Panc1 (cell line): Measurements from ENCODE around the gene COMMD1. TPM values are rescaled to one million over a fixed set of nuclear protein-coding genes. Genes with fewer than 3 reads are reported as not detected.

Source experiments
- ATAC-seq: fragments of 200-7000 bp; cut with Tn5 transposase; 2 replicates; pipeline ENCODE4 v1.9.1; 2020; ENCODE audit warnings: mild to moderate bottlenecking, moderate library complexity
- BruUV-seq: library from RNA; stranded (reverse); fragments of 400-500 nt; replicated peaks from 2 replicates; lab custom pipeline; 2021; lab: Mats Ljungman, UMichigan
- CTCF ChIA-PET: fragments of 300-600 bp; sonication (Branson Sonifier 250); formaldehyde crosslinking; loops from one replicate; lab custom pipeline; 2022; ENCODE audit warnings: antibody characterized with exemption; lab: Charles Lee
- POLR2A ChIA-PET: fragments of 300-600 bp; sonication (Branson Sonifier 250); formaldehyde crosslinking; loops from one replicate; lab custom pipeline; 2022; ENCODE audit warnings: antibody characterized with exemption; lab: Charles Lee
- DNase-seq: peaks from one replicate; pipeline ENCODE4 v3.0.0-alpha.2; 2010; ENCODE audit warnings: low read depth, low spot score
- H3K27ac ChIP-seq: 2 replicates; pipeline ENCODE4 v1.5.1; 2011; ENCODE audit warnings: mild to moderate bottlenecking, low read length, inconsistent platforms
- H3K27me3 ChIP-seq: fragments of 200-500 bp; sonication (Bioruptor generic); 2 replicates; pipeline ENCODE4 v1.6.0; 2014; ENCODE audit warnings: low read length, inconsistent platforms; ENCODE audit not compliant: control insufficient read depth, insufficient read depth
- H3K36me3 ChIP-seq: fragments of 200-500 bp; sonication (Bioruptor generic); 2 replicates; pipeline ENCODE4 v1.5.1; 2014; ENCODE audit warnings: inconsistent platforms, mild to moderate bottlenecking, low read length, moderate library complexity; ENCODE audit not compliant: control insufficient read depth, insufficient read depth
- H3K4me1 ChIP-seq: 2 replicates; pipeline ENCODE4 v1.5.1; 2011; ENCODE audit warnings: inconsistent platforms, mild to moderate bottlenecking, low read length, moderate library complexity; ENCODE audit not compliant: control insufficient read depth, insufficient read depth
- H3K4me3 ChIP-seq, 2 experiments: 2 replicates each; pipeline ENCODE4 v1.5.1; 2011 to 2012; ENCODE audit warnings: low read depth in 2 of 2, low read length in 2 of 2, mild to moderate bottlenecking in 2 of 2, inconsistent platforms in 1 of 2, moderate library complexity in 1 of 2
- H3K9me3 ChIP-seq: fragments of 200-500 bp; sonication (Bioruptor generic); 2 replicates; pipeline ENCODE4 v1.5.1; 2014; ENCODE audit warnings: low read depth, mild to moderate bottlenecking, inconsistent platforms, low read length, moderate library complexity; ENCODE audit not compliant: control insufficient read depth, insufficient read depth
- POLR2AphosphoS5 ChIP-seq: IDR thresholded peaks from 2 replicates; pipeline ENCODE4 v1.6.1; 2012; ENCODE audit warnings: mild to moderate bottlenecking, low read depth, low read length, moderate library complexity
- SIN3A ChIP-seq: IDR thresholded peaks from 2 replicates; pipeline ENCODE4 v1.6.1; 2012; ENCODE audit warnings: low read depth, mild to moderate bottlenecking, low read length, moderate library complexity, borderline replicate concordance; ENCODE audit not compliant: insufficient read depth
- TCF7L2 ChIP-seq: IDR thresholded peaks from 2 replicates; pipeline ENCODE4 v1.6.1; 2011; ENCODE audit warnings: mild to moderate bottlenecking, low read depth, low read length, inconsistent platforms
- in situ Hi-C: cut with HindIII; loops from 2 replicates; pipeline ENCODE4 v1.10.0; 2016; ENCODE audit warnings: low sequenced_read_pairs, low pct_unique_long_range_greater_than_20kb
- intact Hi-C: fragments of 100-400 bp; cut with micrococcal nuclease; formaldehyde crosslinking; loops from one replicate; pipeline ENCODE4 v1.10.0; 2022; ENCODE audit not compliant: unreplicated experiment
- total RNA-seq: library from RNA; stranded (reverse); gene quantifications from one replicate; pipeline ENCODE4 v1.2.1, GENCODE V29; 2021; ENCODE audit not compliant: unreplicated experiment
- TF ChIP-seq, protein P1 (sequence below), 2 experiments: IDR thresholded peaks; 2 replicates each; pipeline ENCODE4 v1.6.1; 2011 to 2012; ENCODE audit warnings: low read depth in 2 of 2, control low read depth in 1 of 2, low read length in 1 of 2, mild to moderate bottlenecking in 1 of 2, moderate library complexity in 1 of 2; ENCODE audit not compliant: insufficient read depth in 1 of 2
- TF ChIP-seq, protein P2 (sequence below): fragments of 450-650 bp; IDR thresholded peaks from 2 replicates; pipeline ENCODE4 v1.5.1; 2017; ENCODE audit warnings: mild to moderate bottlenecking

COMMD1 gene
- total RNA-seq, 1 experiment from 2014 or later = 40.3 TPM

DNA sequence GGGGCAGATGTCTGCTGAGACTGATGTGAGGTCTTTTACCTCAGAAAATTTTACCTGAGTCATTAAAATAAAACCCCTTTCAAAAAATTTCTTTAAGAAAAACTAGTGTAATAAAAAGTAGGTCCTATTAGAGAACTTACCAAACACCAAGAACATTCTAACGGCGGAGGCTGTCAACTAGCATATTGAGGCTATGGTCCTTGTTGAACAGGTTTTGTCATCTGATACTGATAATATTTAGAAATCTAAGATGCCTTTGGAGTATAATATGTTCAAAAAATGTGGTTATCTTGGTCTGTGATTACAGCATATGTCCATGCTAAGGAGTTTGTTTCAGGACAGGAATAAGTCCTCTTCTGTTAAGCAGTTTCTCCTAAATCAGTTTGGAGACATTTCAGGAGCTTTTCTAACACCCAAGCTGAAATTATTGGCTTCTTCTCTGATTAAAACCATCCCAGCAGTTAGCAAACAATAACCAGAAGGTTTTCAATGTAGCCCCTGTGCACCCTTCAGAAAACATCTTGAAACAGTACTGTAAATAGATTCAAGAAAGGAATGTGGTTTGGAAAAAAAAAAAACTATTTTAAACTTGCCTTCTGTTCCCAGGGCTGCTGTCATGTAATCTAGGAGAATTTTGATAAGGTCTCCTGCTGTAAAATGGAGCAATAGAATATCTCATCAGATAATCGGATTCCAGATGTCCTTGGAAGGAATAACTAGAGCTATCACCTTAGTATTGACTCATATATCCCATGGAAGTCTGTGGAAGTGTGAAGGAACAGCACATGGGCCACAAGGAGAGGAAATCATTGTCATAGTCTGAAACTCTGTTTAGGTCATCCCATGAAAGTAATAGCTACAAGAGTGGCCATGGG, 231.7 kb downstream of the COMMD1 start:
- intact Hi-C loops = no loop called here
- TF ChIP-seq, protein P1, sequence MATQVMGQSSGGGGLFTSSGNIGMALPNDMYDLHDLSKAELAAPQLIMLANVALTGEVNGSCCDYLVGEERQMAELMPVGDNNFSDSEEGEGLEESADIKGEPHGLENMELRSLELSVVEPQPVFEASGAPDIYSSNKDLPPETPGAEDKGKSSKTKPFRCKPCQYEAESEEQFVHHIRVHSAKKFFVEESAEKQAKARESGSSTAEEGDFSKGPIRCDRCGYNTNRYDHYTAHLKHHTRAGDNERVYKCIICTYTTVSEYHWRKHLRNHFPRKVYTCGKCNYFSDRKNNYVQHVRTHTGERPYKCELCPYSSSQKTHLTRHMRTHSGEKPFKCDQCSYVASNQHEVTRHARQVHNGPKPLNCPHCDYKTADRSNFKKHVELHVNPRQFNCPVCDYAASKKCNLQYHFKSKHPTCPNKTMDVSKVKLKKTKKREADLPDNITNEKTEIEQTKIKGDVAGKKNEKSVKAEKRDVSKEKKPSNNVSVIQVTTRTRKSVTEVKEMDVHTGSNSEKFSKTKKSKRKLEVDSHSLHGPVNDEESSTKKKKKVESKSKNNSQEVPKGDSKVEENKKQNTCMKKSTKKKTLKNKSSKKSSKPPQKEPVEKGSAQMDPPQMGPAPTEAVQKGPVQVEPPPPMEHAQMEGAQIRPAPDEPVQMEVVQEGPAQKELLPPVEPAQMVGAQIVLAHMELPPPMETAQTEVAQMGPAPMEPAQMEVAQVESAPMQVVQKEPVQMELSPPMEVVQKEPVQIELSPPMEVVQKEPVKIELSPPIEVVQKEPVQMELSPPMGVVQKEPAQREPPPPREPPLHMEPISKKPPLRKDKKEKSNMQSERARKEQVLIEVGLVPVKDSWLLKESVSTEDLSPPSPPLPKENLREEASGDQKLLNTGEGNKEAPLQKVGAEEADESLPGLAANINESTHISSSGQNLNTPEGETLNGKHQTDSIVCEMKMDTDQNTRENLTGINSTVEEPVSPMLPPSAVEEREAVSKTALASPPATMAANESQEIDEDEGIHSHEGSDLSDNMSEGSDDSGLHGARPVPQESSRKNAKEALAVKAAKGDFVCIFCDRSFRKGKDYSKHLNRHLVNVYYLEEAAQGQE (IDR thresholded peaks at IDR 0.05; ENCODE audit: insufficient read depth in 1 of 2, low read depth in 2 of 2, low read length in 1 of 2) = no peak
- TF ChIP-seq TCF7L2 (no peak), POLR2AphosphoS5 (no peak), SIN3A (no peak)
- TF ChIP-seq, protein P2, sequence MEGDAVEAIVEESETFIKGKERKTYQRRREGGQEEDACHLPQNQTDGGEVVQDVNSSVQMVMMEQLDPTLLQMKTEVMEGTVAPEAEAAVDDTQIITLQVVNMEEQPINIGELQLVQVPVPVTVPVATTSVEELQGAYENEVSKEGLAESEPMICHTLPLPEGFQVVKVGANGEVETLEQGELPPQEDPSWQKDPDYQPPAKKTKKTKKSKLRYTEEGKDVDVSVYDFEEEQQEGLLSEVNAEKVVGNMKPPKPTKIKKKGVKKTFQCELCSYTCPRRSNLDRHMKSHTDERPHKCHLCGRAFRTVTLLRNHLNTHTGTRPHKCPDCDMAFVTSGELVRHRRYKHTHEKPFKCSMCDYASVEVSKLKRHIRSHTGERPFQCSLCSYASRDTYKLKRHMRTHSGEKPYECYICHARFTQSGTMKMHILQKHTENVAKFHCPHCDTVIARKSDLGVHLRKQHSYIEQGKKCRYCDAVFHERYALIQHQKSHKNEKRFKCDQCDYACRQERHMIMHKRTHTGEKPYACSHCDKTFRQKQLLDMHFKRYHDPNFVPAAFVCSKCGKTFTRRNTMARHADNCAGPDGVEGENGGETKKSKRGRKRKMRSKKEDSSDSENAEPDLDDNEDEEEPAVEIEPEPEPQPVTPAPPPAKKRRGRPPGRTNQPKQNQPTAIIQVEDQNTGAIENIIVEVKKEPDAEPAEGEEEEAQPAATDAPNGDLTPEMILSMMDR = no peak
- ChIA-PET CTCF (no interaction called here), POLR2A (no interaction called here)
- Histone ChIP-seq H3K4me3 (no peak overlapping the region), H3K27ac (no peak overlapping the region), H3K27me3 (no peaks in the 10 kb centered on the region), H3K9me3 (no peaks in the 10 kb centered on the region), H3K4me1 (no peaks in the 10 kb centered on the region), H3K36me3 (no peaks in the 10 kb centered on the region)
- ATAC-seq (no peak), DNase-seq (no peak)
- no TSS peak for BruUV-seq
- in situ Hi-C loops = no loop called here

DNA sequence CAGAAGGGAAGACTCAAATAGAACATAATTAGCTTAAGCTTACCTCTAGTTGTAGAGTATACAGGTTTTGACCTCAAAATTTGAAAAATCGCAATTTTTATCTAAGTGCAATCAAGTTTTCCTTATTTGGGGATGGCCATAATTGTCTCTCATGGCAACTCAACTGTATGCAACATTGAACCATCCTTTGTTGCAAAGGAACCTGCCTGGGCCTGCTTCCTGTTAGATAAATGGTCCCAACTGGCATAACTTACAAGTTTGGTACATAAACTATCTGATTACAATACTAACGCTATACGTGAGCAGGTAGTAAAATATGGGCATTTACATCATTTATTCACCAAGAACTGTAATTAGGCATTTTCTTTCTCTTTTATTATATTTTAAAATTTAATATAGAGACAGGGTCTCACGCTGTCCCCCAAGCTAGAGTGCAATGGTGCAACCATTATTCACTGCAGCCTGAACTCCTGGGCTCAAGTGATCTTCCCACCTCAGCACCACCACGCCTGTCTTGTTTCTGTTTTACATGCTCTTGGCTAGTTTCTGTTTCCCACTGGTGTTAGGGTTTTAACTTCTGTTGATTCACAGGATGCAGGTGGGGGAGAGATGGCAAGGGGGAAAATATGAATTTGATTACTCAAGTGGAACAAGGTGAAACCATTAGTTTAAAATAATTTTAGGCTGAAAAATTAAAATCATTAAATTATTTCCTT, 235.1 kb downstream of the COMMD1 start:
- no TSS peak for BruUV-seq
- DNase-seq (no peak), ATAC-seq (no peak)
- no peak overlapping the region for H3K4me3 ChIP-seq
- in situ Hi-C loops = no loop called here
- no peaks in the 10 kb centered on the region for H3K27me3 ChIP-seq
- H3K36me3 ChIP-seq = no peaks in the 10 kb centered on the region
- POLR2A ChIA-PET = no interaction called here
- H3K4me1 ChIP-seq = no peaks in the 10 kb centered on the region
- TF ChIP-seq, protein P2 = no peak
- TF ChIP-seq POLR2AphosphoS5 (no peak), SIN3A (no peak), TCF7L2 (no peak)
- TF ChIP-seq, protein P1 (IDR thresholded peaks at IDR 0.05; ENCODE audit: insufficient read depth in 1 of 2, low read depth in 2 of 2, low read length in 1 of 2) = no peak
- CTCF ChIA-PET = no interaction called here
- intact Hi-C loops = no loop called here
- H3K9me3 ChIP-seq = no peaks in the 10 kb centered on the region
- no peak overlapping the region for H3K27ac ChIP-seq
